Astrocyte of the cerebellum (primary cell): ENCODE results near the gene SLC25A43.
"Not testable (repeated sequence)": the region's sequence is repeated elsewhere in the genome, so short reads cannot be mapped to it uniquely, and the experiment has no call there.

Experiments used
- DNase-seq: peaks from one replicate; pipeline ENCODE4 v3.0.0-alpha.2; 2011; ENCODE audit warnings: low read depth
- H3K4me3 ChIP-seq: 2 replicates; pipeline ENCODE4 v1.5.1; 2011; ENCODE audit warnings: mild to moderate bottlenecking, low read depth, low read length, moderate library complexity
- CTCF ChIP-seq: IDR thresholded peaks from 2 replicates; pipeline ENCODE4 v1.5.1; 2012; ENCODE audit warnings: low read length, low read depth, moderate library complexity, mild to moderate bottlenecking; ENCODE audit errors: missing control alignments
- in situ Hi-C: cut with HindIII; loops from 2 replicates; pipeline ENCODE4 v1.10.0; 2017; ENCODE audit warnings: low sequenced_read_pairs

Gene SLC25A43

GRCh38 chrX:119488749-119489148 lies 89.6 kb downstream of the SLC25A43 start:
- peak; percentile 51 for TF ChIP-seq CTCF
- no peak for DNase-seq
- H3K4me3 ChIP-seq = no peak overlapping the region
- in situ Hi-C loops = no loop called here

- no peak for DNase-seq
- H3K4me3 ChIP-seq = no peak overlapping the region
- no peak for TF ChIP-seq CTCF
- in situ Hi-C loops = no loop called here
Measured at GRCh38 chrX:119489212-119490074, 90.3 kb downstream of the SLC25A43 start.

- TF ChIP-seq CTCF = no peak
- in situ Hi-C loops = no loop called here
- H3K4me3 ChIP-seq = no peak overlapping the region
- DNase-seq = no peak
Measured at GRCh38 chrX:119492463-119492862, 93.3 kb downstream of the SLC25A43 start.

- DNase-seq, H3K4me3 ChIP-seq, in situ Hi-C loops: not testable (repeated sequence)
Measured at GRCh38 chrX:119493851-119494495, 94.8 kb downstream of the SLC25A43 start.

- H3K4me3 ChIP-seq = no peak overlapping the region
- in situ Hi-C loops = no loop called here
- TF ChIP-seq CTCF = no peak
- no peak for DNase-seq
Measured at GRCh38 chrX:119495734-119496726, 96.9 kb downstream of the SLC25A43 start.

GRCh38 chrX:119497185-119497584 lies 98.0 kb downstream of the SLC25A43 start:
- no peak for DNase-seq
- in situ Hi-C loops = no loop called here
- TF ChIP-seq CTCF = no peak
- no peak overlapping the region for H3K4me3 ChIP-seq
